Peyer's patch (tissue), 4 donors: Measurements from ENCODE around the gene USP34.

Experiments used
- POLR2A ChIP-seq, 2 donors: fragments of 450-650 bp; IDR thresholded peaks; one replicate each; pipeline ENCODE4 v1.5.1; 2017; ENCODE audit warnings: antibody characterized with exemption in 2 of 2, mild to moderate bottlenecking in 2 of 2, moderate library complexity in 2 of 2
- TF ChIP-seq, protein P1 (sequence below), 6 experiments: fragments of 450-650 bp in 4 of 6; fragments of 200-600 bp in 2 of 6; sonication (generic) in 1 of 6; IDR thresholded peaks; one replicate each; pipeline ENCODE4 v1.5.1; 2017 to 2019; ENCODE audit warnings: antibody characterized with exemption in 6 of 6, mild to moderate bottlenecking in 3 of 6, moderate library complexity in 1 of 6

- TF ChIP-seq, protein P1, sequence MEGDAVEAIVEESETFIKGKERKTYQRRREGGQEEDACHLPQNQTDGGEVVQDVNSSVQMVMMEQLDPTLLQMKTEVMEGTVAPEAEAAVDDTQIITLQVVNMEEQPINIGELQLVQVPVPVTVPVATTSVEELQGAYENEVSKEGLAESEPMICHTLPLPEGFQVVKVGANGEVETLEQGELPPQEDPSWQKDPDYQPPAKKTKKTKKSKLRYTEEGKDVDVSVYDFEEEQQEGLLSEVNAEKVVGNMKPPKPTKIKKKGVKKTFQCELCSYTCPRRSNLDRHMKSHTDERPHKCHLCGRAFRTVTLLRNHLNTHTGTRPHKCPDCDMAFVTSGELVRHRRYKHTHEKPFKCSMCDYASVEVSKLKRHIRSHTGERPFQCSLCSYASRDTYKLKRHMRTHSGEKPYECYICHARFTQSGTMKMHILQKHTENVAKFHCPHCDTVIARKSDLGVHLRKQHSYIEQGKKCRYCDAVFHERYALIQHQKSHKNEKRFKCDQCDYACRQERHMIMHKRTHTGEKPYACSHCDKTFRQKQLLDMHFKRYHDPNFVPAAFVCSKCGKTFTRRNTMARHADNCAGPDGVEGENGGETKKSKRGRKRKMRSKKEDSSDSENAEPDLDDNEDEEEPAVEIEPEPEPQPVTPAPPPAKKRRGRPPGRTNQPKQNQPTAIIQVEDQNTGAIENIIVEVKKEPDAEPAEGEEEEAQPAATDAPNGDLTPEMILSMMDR (IDR thresholded peaks at IDR 0.05): no peak
- TF ChIP-seq POLR2A (IDR thresholded peaks at IDR 0.05): no peak
These were observed 183.6 kb downstream of the USP34 start for GRCh38 chr2:61287254-61287653.
